HepG2 (cell line): ENCODE data around the gene MORN3. TPM values are rescaled to one million over a fixed set of nuclear protein-coding genes. Genes with fewer than 3 reads are reported as not detected.

Experiments used
- E2F5 ChIP-seq: sonication (generic); formaldehyde crosslinking; conservative IDR thresholded peaks from 2 replicates; pipeline ENCODE4 v1.4.0; 2020; ENCODE audit warnings: missing genetic modification reagents
- MAFK ChIP-seq, 2 experiments: IDR thresholded peaks in 1 of 2; conservative IDR thresholded peaks in 1 of 2; 2 replicates each; pipeline ENCODE4 v1.6.1; 2011; ENCODE audit warnings: improper control_type of control experiment in 2 of 2, low read length in 2 of 2
- RFX5 ChIP-seq: IDR thresholded peaks from 2 replicates; pipeline ENCODE4 v1.6.1; 2011; ENCODE audit warnings: low read depth, low read length, improper control_type of control experiment
- SIN3A ChIP-seq: IDR thresholded peaks from 2 replicates; pipeline ENCODE4 v1.6.1; 2011; ENCODE audit warnings: low read depth, mild to moderate bottlenecking, control low read depth, low read length, borderline replicate concordance
- TAF15 ChIP-seq: fragments of 200-400 bp; formaldehyde crosslinking; IDR thresholded peaks from one replicate; pipeline ENCODE4 v1.6.1; 2018; ENCODE audit warnings: mild to moderate bottlenecking, low read depth, low read length; ENCODE audit not compliant: poor library complexity, severe bottlenecking
- TEAD3 ChIP-seq: optimal IDR thresholded peaks from 2 replicates; pipeline ENCODE3; 2016; ENCODE audit warnings: borderline replicate concordance
- XBP1 ChIP-seq: sonication (generic); formaldehyde crosslinking; IDR thresholded peaks from 2 replicates; pipeline ENCODE4 v1.5.0; 2020; ENCODE audit warnings: missing genetic modification reagents
- YEATS2 ChIP-seq: sonication (generic); formaldehyde crosslinking; IDR thresholded peaks from 2 replicates; pipeline ENCODE4 v1.4.0; 2020; ENCODE audit warnings: missing genetic modification reagents, borderline replicate concordance
- ZBTB40 ChIP-seq, 2 experiments: fragments of 450-650 bp in 1 of 2; sonication (generic) in 1 of 2; formaldehyde crosslinking in 1 of 2; IDR thresholded peaks; 2 replicates each; pipeline versions ENCODE4 v1.6.1 to v1.8.0; 2016 to 2022; ENCODE audit warnings: antibody characterized with exemption in 1 of 2, mild to moderate bottlenecking in 1 of 2, missing genetic modification reagents in 1 of 2
- ZFP62 ChIP-seq: sonication (generic); formaldehyde crosslinking; IDR thresholded peaks from 2 replicates; pipeline ENCODE4 v1.4.0; 2020; ENCODE audit warnings: missing genetic modification reagents
- ZNF160 ChIP-seq: sonication (generic); formaldehyde crosslinking; IDR thresholded peaks from 2 replicates; pipeline ENCODE4 v1.8.0; 2022; ENCODE audit warnings: mild to moderate bottlenecking, inconsistent platforms, missing genetic modification reagents
- ZNF263 ChIP-seq: sonication (generic); formaldehyde crosslinking; IDR thresholded peaks from 2 replicates; pipeline ENCODE4 v1.4.0; 2020; ENCODE audit warnings: missing genetic modification reagents
- ZNF569 ChIP-seq: sonication (generic); formaldehyde crosslinking; IDR thresholded peaks from 2 replicates; pipeline ENCODE4 v1.5.0; 2020; ENCODE audit warnings: mild to moderate bottlenecking, missing genetic modification reagents, moderate library complexity, borderline replicate concordance
- ZSCAN29 ChIP-seq: sonication (generic); formaldehyde crosslinking; conservative IDR thresholded peaks from 2 replicates; pipeline ENCODE4 v1.4.0; 2020; ENCODE audit warnings: mild to moderate bottlenecking, missing genetic modification reagents
- polyA plus RNA-seq, 8 experiments: library from polyadenylated mRNA; depleted of rRNA in 3 of 8; stranded (reverse) in 7 of 8; unstranded in 1 of 8; fragments of >200 nt; fragmentation: Illumina TruSeq in 4 of 8; extraction: Trizol in 4 of 8; gene quantifications; 2 replicates each; pipeline versions ENCODE4 v1.2.1 to v1.2.3, GENCODE V29; 2011 to 2016; ENCODE audit warnings: low read depth in 4 of 8, missing spikeins in 1 of 8, mixed read lengths in 1 of 8; ENCODE audit not compliant: insufficient read depth in 1 of 8
- total RNA-seq, 5 experiments: library from RNA; depleted of rRNA; stranded (reverse); fragments of >200 nt; fragmentation: Illumina TruSeq; extraction: Trizol; gene quantifications; 2 replicates each; pipeline ENCODE4 v1.2.3, GENCODE V29; 2016; ENCODE audit warnings: low read depth in 1 of 5
- TF ChIP-seq, protein P1 (sequence below): fragments of 450-650 bp; IDR thresholded peaks from 2 replicates; pipeline ENCODE4 v1.6.1; 2016
- TF ChIP-seq, protein P2 (sequence below): sonication (generic); formaldehyde crosslinking; IDR thresholded peaks from 2 replicates; pipeline ENCODE4 v1.9.0; 2021; ENCODE audit warnings: missing genetic modification reagents, borderline replicate concordance

Gene MORN3
- total and polyA plus RNA-seq, 2 of the 13 experiments (the other 11 are each of a cell fraction or from before 2014, with no cell fraction given): 1.1 to 2.0 TPM

GRCh38 chr12:121626853-121627640 is 42.4 kb downstream of the MORN3 start (continued):
- TF ChIP-seq ZBTB40 (IDR thresholded peaks at IDR 0.05) (no peak), ZBTB40 (CRISPR knock-in tag; IDR thresholded peaks at IDR 0.05) (no peak), TEAD3 (peak; percentile 23), TAF15 (no peak), XBP1 (no peak), ZNF263 (0 out of 2 replicates have a peak, but pooled peaks have one; percentile 23), RFX5 (no peak), ZFP62 (CRISPR knock-in tag) (no peak), YEATS2 (CRISPR knock-in tag) (no peak), E2F5 (CRISPR knock-in tag) (no peak), ZNF160 (CRISPR knock-in tag) (no peak), ZNF569 (CRISPR knock-in tag) (no peak), ZSCAN29 (CRISPR knock-in tag) (no peak), SIN3A (no peak; the same call in 1 of the 2 replicates), MAFK (conservative IDR thresholded peaks at IDR 0.05 in 1 of 2, IDR thresholded peaks at IDR 0.05 in 1 of 2; ENCODE audit: low read length in 2 of 2) (no peak)
- TF ChIP-seq, protein P1, sequence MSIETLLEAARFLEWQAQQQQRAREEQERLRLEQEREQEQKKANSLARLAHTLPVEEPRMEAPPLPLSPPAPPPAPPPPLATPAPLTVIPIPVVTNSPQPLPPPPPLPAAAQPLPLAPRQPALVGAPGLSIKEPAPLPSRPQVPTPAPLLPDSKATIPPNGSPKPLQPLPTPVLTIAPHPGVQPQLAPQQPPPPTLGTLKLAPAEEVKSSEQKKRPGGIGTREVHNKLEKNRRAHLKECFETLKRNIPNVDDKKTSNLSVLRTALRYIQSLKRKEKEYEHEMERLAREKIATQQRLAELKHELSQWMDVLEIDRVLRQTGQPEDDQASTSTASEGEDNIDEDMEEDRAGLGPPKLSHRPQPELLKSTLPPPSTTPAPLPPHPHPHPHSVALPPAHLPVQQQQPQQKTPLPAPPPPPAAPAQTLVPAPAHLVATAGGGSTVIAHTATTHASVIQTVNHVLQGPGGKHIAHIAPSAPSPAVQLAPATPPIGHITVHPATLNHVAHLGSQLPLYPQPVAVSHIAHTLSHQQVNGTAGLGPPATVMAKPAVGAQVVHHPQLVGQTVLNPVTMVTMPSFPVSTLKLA: no peak
- TF ChIP-seq, protein P2, sequence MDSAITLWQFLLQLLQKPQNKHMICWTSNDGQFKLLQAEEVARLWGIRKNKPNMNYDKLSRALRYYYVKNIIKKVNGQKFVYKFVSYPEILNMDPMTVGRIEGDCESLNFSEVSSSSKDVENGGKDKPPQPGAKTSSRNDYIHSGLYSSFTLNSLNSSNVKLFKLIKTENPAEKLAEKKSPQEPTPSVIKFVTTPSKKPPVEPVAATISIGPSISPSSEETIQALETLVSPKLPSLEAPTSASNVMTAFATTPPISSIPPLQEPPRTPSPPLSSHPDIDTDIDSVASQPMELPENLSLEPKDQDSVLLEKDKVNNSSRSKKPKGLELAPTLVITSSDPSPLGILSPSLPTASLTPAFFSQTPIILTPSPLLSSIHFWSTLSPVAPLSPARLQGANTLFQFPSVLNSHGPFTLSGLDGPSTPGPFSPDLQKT (CRISPR knock-in tag): no peak
